CD8-positive, alpha-beta memory T cell (primary cell): ENCODE data around the gene GSTT2B. TPM values are rescaled to one million over a fixed set of nuclear protein-coding genes. Genes with fewer than 3 reads are reported as not detected.
"Not testable (repeated sequence)": the region's sequence is repeated elsewhere in the genome, so short reads cannot be mapped to it uniquely, and the experiment has no call there.

Experiments used
- CTCF ChIA-PET: fragments of 350-600 bp; sonication (Branson Sonifier 250); formaldehyde crosslinking; loops from one replicate; lab custom pipeline; 2021; ENCODE audit warnings: antibody characterized with exemption; lab: Charles Lee
- POLR2A ChIA-PET: fragments of 350-600 bp; sonication (Branson Sonifier 250); formaldehyde crosslinking; loops from one replicate; lab custom pipeline; 2021; ENCODE audit warnings: antibody characterized with exemption; lab: Charles Lee
- DNase-seq, 5 donors: peaks; one replicate each; pipeline versions ENCODE4 v3.0.0 to v3.0.0-alpha.2; 2020 to 2022; ENCODE audit warnings: mixed read lengths in 1 of 5
- H3K27ac ChIP-seq: one replicate; pipeline ENCODE4 v1.7.0; 2013; ENCODE audit warnings: low read depth, mild to moderate bottlenecking, low read length, moderate library complexity
- H3K27me3 ChIP-seq: 2 replicates; pipeline ENCODE4 v1.7.0; 2013; ENCODE audit warnings: low read length, mild to moderate bottlenecking; ENCODE audit not compliant: insufficient read depth, poor library complexity, severe bottlenecking
- H3K36me3 ChIP-seq: 2 replicates; pipeline ENCODE4 v1.7.0; 2013; ENCODE audit warnings: mild to moderate bottlenecking, low read length, moderate library complexity; ENCODE audit not compliant: insufficient read depth
- H3K4me1 ChIP-seq: 2 replicates; pipeline ENCODE4 v1.7.0; 2013; ENCODE audit warnings: mild to moderate bottlenecking, low read length, moderate library complexity; ENCODE audit not compliant: insufficient read depth
- H3K4me3 ChIP-seq: 2 replicates; pipeline ENCODE4 v1.7.0; 2013; ENCODE audit warnings: mild to moderate bottlenecking, low read length
- H3K9me3 ChIP-seq: 2 replicates; pipeline ENCODE4 v1.7.0; 2013; ENCODE audit warnings: mild to moderate bottlenecking, low read length
- H3K27ac Mint-ChIP-seq, 8 donors: one replicate each; pipeline ENCODE4 v1.8.0; 2020 to 2021; ENCODE audit warnings: mixed read lengths in 8 of 8, mild to moderate bottlenecking in 6 of 8, inconsistent platforms in 3 of 8, moderate library complexity in 3 of 8
- H3K27me3 Mint-ChIP-seq, 2 donors: one replicate each; pipeline ENCODE4 v1.8.0; 2020 to 2021; ENCODE audit warnings: mixed read lengths in 2 of 2, mild to moderate bottlenecking in 1 of 2, moderate library complexity in 1 of 2
- H3K36me3 Mint-ChIP-seq, 3 donors: one replicate each; pipeline ENCODE4 v1.8.0; 2020 to 2021; ENCODE audit warnings: mixed read lengths in 3 of 3, inconsistent platforms in 1 of 3, mild to moderate bottlenecking in 1 of 3
- H3K4me1 Mint-ChIP-seq, 3 donors: one replicate each; pipeline ENCODE4 v1.8.0; 2020 to 2021; ENCODE audit warnings: mixed read lengths in 3 of 3, inconsistent platforms in 1 of 3, mild to moderate bottlenecking in 1 of 3
- H3K4me3 Mint-ChIP-seq, 7 donors: one replicate each; pipeline ENCODE4 v1.8.0; 2020 to 2021; ENCODE audit warnings: mixed read lengths in 7 of 7, mild to moderate bottlenecking in 6 of 7, moderate library complexity in 4 of 7, inconsistent platforms in 2 of 7
- H3K9me3 Mint-ChIP-seq, 5 donors: one replicate each; pipeline ENCODE4 v1.8.0; 2020 to 2022; ENCODE audit warnings: mixed read lengths in 5 of 5, mild to moderate bottlenecking in 3 of 5, moderate library complexity in 2 of 5, inconsistent platforms in 1 of 5
- polyA plus RNA-seq: library from polyadenylated mRNA; unstranded; fragments of 300-500 nt; fragmentation: Illumina TruSeq; gene quantifications from one replicate; pipeline ENCODE4 v1.2.3, GENCODE V29; 2021
- total RNA-seq, 2 experiments: library from RNA; stranded (reverse); gene quantifications; one replicate each; pipeline ENCODE4 v1.2.3, GENCODE V29; 2021

Gene GSTT2B
- total and polyA plus RNA-seq, 3 experiments from 2014 or later, result not detected

DNA sequence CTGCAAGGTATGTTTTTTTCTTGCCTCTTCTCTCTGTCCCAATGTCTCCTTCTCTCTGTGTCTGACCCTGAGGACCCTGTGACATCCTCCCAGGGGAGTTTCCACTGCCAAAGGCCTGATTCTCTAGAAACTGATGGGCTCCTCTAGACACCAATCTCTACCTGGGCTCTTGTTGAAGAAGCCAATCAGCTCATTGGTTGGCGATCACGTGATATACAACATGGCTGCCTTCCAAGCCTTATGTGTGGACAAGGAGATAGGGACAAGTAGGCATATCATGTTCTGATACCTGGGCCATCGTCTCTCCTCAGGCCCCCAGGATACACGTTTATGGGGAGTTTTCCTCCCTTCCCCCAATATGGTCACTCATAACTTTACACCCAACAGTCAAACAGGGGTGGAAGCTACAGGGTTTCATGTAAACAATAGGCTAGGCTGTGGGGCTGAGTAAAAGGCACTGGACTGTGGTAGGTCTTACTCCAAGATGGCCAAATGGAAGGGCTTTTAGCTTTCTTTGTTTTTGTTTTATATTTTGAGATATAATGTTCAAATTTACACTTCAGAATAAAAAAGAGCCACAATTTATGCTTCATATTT lies 32.7 kb upstream of the GSTT2B start:
- CTCF ChIA-PET, H3K9me3 ChIP-seq, H3K27ac ChIP-seq, H3K4me1 ChIP-seq, H3K36me3 ChIP-seq, H3K27me3 Mint-ChIP-seq, H3K36me3 Mint-ChIP-seq, DNase-seq, H3K9me3 Mint-ChIP-seq, H3K27ac Mint-ChIP-seq, H3K4me3 ChIP-seq, H3K4me1 Mint-ChIP-seq, POLR2A ChIA-PET, H3K27me3 ChIP-seq: not testable (repeated sequence)
- H3K4me3 Mint-ChIP-seq, result peak overlapping the region in 1 of 7 donors; percentile 40

GRCh38 chr22:23993080-23993479 lies 32.1 kb upstream of the GSTT2B start:
- CTCF ChIA-PET, H3K36me3 ChIP-seq, H3K9me3 ChIP-seq, H3K4me3 Mint-ChIP-seq, POLR2A ChIA-PET, H3K4me1 Mint-ChIP-seq, DNase-seq, H3K27ac ChIP-seq, H3K4me3 ChIP-seq, H3K4me1 ChIP-seq, H3K36me3 Mint-ChIP-seq, H3K27me3 Mint-ChIP-seq, H3K9me3 Mint-ChIP-seq, H3K27me3 ChIP-seq: not testable (repeated sequence)
- H3K27ac Mint-ChIP-seq, result peak overlapping the region in 3 of 8 donors; percentile 14 to 71 (median 56)

DNA sequence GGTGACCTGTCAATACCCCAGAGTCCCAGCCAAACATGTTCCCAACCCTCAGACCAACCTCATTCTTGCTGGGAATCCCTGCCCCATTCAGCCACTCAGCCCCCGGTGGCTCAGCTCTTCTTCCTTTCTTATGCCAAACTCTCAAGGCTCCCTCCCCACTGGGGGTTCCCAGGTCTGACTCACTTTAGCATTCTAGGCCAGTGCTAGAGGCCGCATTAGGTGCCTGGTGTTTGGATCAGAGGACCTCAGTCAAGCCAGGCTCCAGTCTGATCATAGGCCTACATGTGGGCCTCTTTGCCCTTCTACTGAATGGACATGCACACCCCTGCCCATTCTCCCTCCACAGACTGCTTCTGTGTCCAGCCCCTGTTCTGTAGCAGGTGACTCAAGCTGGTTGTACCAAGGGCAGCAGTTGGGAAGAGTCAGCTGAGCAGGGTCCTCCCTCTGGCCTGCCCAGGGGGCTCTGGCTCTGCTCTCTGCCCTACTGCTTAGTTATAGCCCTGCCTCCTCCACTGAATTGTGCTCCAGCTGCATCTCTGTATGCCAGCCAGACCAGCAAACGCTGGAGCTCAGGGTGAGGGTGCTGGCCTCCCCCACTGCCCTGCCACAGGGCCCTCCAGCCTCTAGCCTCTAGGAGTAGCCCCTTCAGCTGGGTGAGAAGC lies 28.7 kb upstream of the GSTT2B start:
- H3K4me1 Mint-ChIP-seq, H3K4me3 ChIP-seq, H3K36me3 Mint-ChIP-seq, H3K27me3 Mint-ChIP-seq, H3K27ac ChIP-seq, CTCF ChIA-PET, DNase-seq, H3K36me3 ChIP-seq, H3K27me3 ChIP-seq, POLR2A ChIA-PET, H3K4me3 Mint-ChIP-seq, H3K9me3 Mint-ChIP-seq, H3K9me3 ChIP-seq, H3K27ac Mint-ChIP-seq, H3K4me1 ChIP-seq: not testable (repeated sequence)

GRCh38 chr22:23986538-23987178 lies 25.7 kb upstream of the GSTT2B start:
- H3K4me3 Mint-ChIP-seq, H3K4me1 Mint-ChIP-seq, H3K27me3 ChIP-seq, POLR2A ChIA-PET, H3K27ac ChIP-seq, CTCF ChIA-PET, H3K9me3 ChIP-seq, H3K9me3 Mint-ChIP-seq, H3K4me1 ChIP-seq, H3K4me3 ChIP-seq, H3K36me3 ChIP-seq, DNase-seq, H3K36me3 Mint-ChIP-seq, H3K27me3 Mint-ChIP-seq, H3K27ac Mint-ChIP-seq: not testable (repeated sequence)

DNA sequence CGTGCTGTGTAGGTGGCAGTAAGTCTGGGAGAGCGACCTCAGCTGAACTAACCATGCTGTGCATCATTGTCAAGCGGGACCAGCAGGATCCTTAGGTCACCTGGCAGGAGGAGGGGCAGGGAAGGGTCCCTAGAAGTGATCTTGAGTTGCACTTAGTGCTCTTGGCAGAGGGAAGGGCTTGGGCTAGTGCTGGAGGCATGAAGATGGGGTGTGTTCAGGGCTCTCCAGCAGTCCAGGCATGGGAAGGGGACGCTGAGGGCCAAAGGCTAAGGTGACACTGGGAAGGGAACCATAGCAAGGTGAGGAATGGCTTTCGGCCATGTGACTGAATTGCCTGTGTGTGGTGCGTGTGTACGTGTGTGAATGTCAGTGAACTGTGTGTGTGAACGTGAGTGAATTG lies 25.1 kb upstream of the GSTT2B start:
- H3K27ac ChIP-seq, H3K36me3 Mint-ChIP-seq, H3K9me3 ChIP-seq, H3K27me3 Mint-ChIP-seq, POLR2A ChIA-PET, H3K4me3 Mint-ChIP-seq, H3K27ac Mint-ChIP-seq, CTCF ChIA-PET, H3K4me1 Mint-ChIP-seq, H3K4me1 ChIP-seq, H3K36me3 ChIP-seq, H3K27me3 ChIP-seq, H3K4me3 ChIP-seq, H3K9me3 Mint-ChIP-seq, DNase-seq: not testable (repeated sequence)

- Histone ChIP-seq H3K27ac (no peak overlapping the region), H3K27me3 (no peaks in the 10 kb centered on the region), H3K36me3 (no peaks in the 10 kb centered on the region), H3K9me3 (no peaks in the 10 kb centered on the region), H3K4me3 (no peak overlapping the region), H3K4me1 (no peaks in the 10 kb centered on the region)
- POLR2A ChIA-PET, result no interaction called here
- peaks cover 0 to 3% of the 10 kb centered on the region in 2 donors for H3K27me3 Mint-ChIP-seq
- H3K9me3 Mint-ChIP-seq, result no peaks in the 10 kb centered on the region
- H3K4me3 Mint-ChIP-seq, result no peak overlapping the region
- peaks cover 0 to 4% (median 3%) of the 10 kb centered on the region in 3 donors for H3K4me1 Mint-ChIP-seq
- peak overlapping the region in 2 of 8 donors; percentile 81 to 86 for H3K27ac Mint-ChIP-seq
- H3K36me3 Mint-ChIP-seq, result no peaks in the 10 kb centered on the region
- CTCF ChIA-PET, result no interaction called here
- peak in 2 of 5 donors; percentile 51 for DNase-seq
Observed at GRCh38 chr22:23984430-23984829, 23.4 kb upstream of the GSTT2B start.

DNA sequence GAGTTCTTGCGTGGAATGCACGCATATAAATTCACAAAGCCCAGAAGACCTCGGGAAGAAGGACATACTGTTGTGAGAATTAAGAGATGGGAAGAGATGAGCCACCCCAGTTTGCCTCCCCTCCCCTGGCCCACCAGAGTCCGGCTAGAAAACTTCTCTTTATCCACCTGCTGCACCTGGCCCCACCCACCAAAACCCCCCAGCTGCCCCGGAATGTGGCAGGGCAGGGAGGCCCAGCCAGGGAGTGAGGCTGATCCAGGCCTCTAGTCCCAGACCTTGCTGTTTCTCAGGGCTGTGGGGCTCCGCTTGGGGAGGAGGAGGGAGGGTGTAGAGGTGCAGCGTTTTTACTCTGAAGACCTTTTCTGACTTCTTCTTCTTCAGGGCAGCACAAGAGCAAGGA lies 19.6 kb upstream of the GSTT2B start:
- H3K4me1 Mint-ChIP-seq, H3K4me3 ChIP-seq, DNase-seq, H3K27ac ChIP-seq, CTCF ChIA-PET, H3K27ac Mint-ChIP-seq, H3K27me3 Mint-ChIP-seq, POLR2A ChIA-PET, H3K36me3 ChIP-seq, H3K9me3 ChIP-seq, H3K9me3 Mint-ChIP-seq, H3K4me3 Mint-ChIP-seq, H3K36me3 Mint-ChIP-seq, H3K27me3 ChIP-seq, H3K4me1 ChIP-seq: not testable (repeated sequence)

DNA sequence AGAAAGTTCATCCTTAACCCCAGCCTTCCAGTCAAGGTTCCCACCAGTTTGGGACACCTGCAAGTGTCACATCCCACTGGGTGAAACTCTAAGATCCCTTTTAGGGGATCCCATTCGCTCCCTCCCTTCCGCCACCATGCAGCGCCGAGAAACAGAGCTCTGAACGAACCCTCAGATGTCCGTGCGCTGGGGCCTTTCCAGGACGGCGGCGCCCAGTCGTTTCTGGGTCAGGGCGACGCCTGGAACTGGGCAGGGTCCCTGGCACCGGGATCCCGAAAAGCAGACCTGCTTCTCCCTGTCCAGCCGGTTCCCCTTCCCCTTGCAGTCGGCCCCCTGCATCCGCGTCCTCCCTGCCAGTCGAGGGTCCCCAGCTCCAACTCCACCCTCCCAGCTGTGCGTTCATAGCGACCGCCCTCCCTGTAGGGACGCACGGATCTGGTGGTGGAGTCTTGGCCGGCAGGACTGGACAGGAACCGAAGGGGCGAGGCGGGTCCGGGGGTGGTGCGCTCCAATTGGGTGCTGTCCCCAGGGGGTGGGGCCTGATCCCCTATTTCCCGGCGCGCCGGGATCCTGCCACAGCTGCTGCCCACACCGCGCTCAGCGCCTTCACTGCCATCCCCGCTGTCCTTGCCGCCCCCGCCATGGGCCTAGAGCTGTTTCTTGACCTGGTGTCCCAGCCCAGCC lies 18.7 kb upstream of the GSTT2B start, which contains the start of gene GSTT2:
GSTT2 (plus strand) TSS at position 578 of the 684 bp plus-strand sequence.
- H3K27me3 ChIP-seq, H3K36me3 Mint-ChIP-seq, POLR2A ChIA-PET, H3K9me3 ChIP-seq, H3K4me1 ChIP-seq, H3K9me3 Mint-ChIP-seq, H3K4me3 Mint-ChIP-seq, DNase-seq, H3K4me3 ChIP-seq, H3K36me3 ChIP-seq, H3K27me3 Mint-ChIP-seq, H3K27ac Mint-ChIP-seq, H3K27ac ChIP-seq, H3K4me1 Mint-ChIP-seq, CTCF ChIA-PET: not testable (repeated sequence)
